Endothelial cell of umbilical vein (primary cell): ENCODE data around the gene DNAH9.

Source experiments
- CTCF ChIP-seq, 2 donors: IDR thresholded peaks; 1 replicate in 1 of 2; 2 replicates in 1 of 2; pipeline ENCODE4 v1.5.1; 2011; ENCODE audit warnings: low read length in 2 of 2, mild to moderate bottlenecking in 2 of 2, moderate library complexity in 2 of 2, control low read depth in 1 of 2, inconsistent platforms in 1 of 2, low read depth in 1 of 2; ENCODE audit not compliant: insufficient read depth in 1 of 2; ENCODE audit errors: extremely low read depth in 1 of 2
- MAX ChIP-seq: IDR thresholded peaks from 2 replicates; pipeline ENCODE4 v1.6.1; 2011; ENCODE audit not compliant: insufficient read depth, insufficient read length
- POLR2A ChIP-seq: IDR thresholded peaks from 2 replicates; pipeline ENCODE4 v1.6.1; 2012; ENCODE audit warnings: low read depth, mild to moderate bottlenecking, control low read depth, low read length

GRCh38 chr17:11589716-11590115 is 8.6 kb upstream of the DNAH9 start:
- TF ChIP-seq CTCF (IDR thresholded peaks at IDR 0.05; ENCODE audit: extremely low read depth in 1 of 2, insufficient read depth in 1 of 2, low read depth in 1 of 2, low read length in 2 of 2) (no peak), MAX (no peak), POLR2A (no peak)
